HG02884 (cell line): ENCODE measurements around the gene KRT12.

Experiments
- ATAC-seq: cut with Tn5 transposase; IDR thresholded peaks from one replicate; pipeline ENCODE4 v1.9.1; 2021; ENCODE audit warnings: mild to moderate bottlenecking, moderate library complexity; ENCODE audit not compliant: unreplicated experiment

Gene KRT12

GRCh38 chr17:40846515-40847144 is 20.4 kb downstream of the KRT12 start:
- ATAC-seq: no peak

GRCh38 chr17:40844671-40845107 is 22.3 kb downstream of the KRT12 start:
- ATAC-seq: no peak

- no peak for ATAC-seq
Measured at GRCh38 chr17:40843242-40843641, 23.8 kb downstream of the KRT12 start.

GRCh38 chr17:40841246-40841645 is 25.8 kb downstream of the KRT12 start:
- no peak for ATAC-seq

GRCh38 chr17:40839194-40839593 is 27.8 kb downstream of the KRT12 start:
- no peak for ATAC-seq

- ATAC-seq: no peak
Measured at GRCh38 chr17:40836020-40836419, 31.0 kb downstream of the KRT12 start.

- ATAC-seq: no peak
Measured at GRCh38 chr17:40833882-40834281, 33.1 kb downstream of the KRT12 start.

DNA sequence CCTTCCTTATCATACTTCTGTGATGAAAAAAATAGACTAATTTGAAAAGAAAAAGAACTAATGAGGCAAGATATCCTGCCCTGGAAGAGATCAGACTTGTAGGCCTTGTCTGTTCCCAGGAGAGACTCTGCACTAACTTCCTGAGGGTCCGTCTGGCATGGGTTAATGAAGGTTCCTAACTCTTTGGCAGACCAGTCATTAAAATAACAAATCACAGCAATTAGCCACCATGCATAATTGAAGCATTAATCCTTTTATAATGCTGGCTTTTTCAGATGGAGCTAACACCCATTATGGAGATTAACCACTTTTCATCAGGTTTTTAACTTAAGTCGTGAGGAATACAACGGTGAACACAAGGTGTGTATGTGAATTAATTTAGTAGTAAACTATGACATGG is 34.2 kb downstream of the KRT12 start:
- no peak for ATAC-seq

DNA sequence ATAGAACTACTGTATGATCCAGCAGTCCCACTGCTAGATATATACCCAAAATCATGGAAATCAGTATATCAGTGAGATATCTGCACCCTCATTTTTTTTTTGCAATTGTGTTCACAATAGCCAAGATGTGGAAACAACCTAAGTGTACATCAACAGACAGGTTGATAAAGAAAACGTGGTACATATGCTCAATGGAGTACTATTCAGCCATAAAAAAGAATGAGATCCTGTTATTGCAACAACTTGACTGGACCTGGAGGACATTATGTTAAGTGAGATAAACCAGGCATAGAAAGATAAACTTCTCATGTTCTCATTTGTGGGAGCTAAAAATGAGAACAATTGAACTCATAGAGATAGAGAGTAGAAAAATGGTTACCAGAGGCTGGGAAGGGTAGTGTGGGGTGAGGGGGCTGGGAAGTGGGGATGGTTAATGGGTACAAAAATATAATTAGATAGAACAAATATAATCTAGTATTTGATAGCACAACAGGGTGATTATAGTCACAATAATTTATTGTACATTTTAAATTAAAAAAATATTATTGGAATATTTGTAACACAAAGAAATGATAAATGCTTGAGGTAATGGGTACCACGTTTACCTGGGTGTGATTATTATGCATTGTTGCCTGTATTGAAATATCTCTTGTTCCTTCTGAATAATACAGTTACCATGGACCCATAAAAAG is 36.8 kb downstream of the KRT12 start:
- no peak for ATAC-seq

DNA sequence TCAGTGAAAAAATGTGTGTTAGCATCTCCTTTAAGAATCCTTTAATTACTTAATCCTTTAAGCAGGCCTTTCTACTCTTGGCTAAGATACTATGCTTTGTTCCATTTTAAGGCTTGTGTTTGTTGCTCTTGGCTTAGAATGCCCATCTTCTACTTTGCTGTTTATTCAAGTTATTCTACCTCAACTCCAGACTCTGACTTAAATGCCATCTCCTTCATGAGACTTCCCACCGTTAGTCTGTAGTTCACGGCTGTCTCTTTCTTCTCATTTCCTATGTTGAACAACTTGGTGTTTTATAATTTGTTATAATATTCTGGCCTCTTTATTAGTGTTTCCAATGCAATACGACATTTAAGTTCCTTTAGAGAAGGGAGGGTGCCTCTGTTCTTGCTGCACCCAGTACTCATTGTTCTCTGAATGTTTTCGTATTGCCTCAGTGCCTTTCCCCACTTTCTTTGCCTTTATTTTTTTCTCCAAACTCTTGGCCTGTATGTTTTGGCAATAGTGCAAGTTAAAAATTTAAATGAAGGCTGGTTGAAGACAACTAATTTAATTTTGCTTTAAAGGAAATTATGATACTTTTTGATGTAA is 38.5 kb downstream of the KRT12 start:
- no peak for ATAC-seq

DNA sequence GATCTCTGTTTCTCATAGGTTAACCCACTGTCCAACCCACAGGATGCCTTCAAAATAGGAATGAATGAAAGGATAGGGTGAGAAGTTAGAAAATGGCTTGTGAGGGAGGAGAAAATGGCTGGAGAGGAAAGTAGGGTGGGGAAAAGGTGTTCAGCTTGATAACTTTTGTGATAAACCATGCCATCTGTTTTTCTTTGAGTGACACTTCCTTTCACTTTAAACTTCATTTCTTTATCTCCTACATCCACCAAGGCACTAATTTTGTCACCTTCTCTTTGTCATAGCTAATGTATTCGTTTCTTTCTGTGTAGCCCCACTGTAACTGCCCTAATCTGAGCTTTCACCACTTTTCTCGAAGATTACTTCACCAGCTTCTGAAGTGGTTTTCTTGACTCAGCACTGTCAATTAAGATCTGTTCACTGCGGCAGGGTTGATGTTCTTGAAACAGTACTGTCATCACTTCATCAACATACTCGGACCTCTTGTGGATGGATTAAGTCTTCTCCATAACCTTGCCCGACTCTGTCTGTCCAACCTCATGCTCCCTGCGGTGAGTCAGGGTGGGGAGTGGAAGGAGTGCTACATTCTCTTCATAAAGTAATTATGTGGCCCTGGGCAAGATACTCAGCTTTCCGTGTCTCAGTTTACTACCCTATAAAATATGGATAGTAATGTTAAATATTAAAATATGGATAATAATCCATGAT is 39.1 kb downstream of the KRT12 start:
- no peak for ATAC-seq

- no peak for ATAC-seq
Measured at GRCh38 chr17:40825599-40825998, 41.4 kb downstream of the KRT12 start.

DNA sequence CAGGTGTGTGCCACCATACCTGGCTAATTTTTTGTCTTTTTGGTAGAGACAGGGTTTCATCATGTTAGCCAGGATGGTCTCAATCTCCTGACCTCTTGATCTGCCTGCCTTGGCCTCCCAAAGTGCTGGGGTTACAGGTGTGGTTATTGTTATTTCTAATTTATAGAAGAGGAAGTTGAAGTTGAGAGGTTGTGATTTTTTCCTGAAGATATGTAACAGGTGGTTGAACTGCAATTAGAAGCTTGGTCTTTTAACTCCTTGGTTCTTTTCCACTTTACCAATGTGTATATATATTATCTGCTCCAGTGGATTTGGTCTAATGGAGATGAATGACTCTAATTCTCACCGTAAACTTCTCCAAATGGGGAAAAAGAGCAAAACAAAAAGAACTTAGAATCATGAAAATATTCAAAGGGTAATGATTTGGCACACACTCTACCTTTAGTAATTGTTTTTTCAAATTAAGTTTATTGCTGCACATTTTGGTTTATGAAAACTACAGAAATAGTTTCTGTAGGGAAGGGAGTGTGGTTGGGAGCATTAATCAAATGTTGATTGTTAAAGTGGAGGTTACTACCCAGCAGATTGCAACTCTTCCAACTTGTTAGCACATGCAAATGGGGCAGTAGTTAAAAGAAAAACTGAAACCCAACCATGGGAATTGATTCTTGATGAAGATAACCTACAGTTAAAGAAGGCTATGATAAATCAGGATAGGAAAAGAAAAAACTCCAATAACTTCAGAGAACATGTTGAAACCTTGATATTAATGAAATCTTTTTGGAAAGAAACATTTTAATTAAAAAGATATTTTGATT is 42.8 kb downstream of the KRT12 start:
- no peak for ATAC-seq

GRCh38 chr17:40822132-40822812 is 44.8 kb downstream of the KRT12 start, which contains the start of gene KRT10:
KRT10 (minus strand) TSS chr17:40822614; CDS start chr17:40822585, 29 bp downstream.
- ATAC-seq: no peak

- no peak for ATAC-seq
Measured at GRCh38 chr17:40821536-40821935, 45.5 kb downstream of the KRT12 start.

- ATAC-seq: no peak
Measured at GRCh38 chr17:40820228-40820838, 46.7 kb downstream of the KRT12 start.

DNA sequence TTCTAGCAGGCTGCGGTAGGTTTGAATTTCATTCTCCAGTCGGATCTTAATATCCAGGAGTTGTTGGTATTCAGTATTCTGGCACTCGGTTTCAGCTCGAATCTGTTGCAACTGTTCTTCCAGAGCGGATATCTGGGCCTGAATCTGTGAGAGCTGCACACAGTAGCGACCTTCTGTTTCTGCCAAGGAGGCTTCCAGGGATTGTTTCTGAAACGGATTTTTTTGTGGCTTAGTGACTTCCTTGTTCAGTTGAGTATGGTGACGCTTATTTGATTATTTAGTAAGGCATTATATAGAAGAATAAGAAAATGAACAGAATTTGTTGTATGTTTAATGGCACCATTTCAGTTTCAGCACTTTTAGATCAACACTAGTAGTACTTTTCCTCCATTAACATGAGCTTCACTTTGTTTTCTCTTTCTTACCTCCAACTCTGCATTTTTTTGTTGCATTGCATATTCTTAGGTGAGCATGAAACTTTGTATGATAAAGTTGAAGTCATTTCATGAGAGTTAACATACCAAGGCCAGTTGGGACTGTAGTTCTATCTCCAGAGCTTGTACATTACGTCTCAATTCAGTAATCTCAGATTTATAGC is 47.4 kb downstream of the KRT12 start:
- no peak for ATAC-seq

- peak; percentile 62 for ATAC-seq
Measured at GRCh38 chr17:40818733-40819527, 48.1 kb downstream of the KRT12 start.

DNA sequence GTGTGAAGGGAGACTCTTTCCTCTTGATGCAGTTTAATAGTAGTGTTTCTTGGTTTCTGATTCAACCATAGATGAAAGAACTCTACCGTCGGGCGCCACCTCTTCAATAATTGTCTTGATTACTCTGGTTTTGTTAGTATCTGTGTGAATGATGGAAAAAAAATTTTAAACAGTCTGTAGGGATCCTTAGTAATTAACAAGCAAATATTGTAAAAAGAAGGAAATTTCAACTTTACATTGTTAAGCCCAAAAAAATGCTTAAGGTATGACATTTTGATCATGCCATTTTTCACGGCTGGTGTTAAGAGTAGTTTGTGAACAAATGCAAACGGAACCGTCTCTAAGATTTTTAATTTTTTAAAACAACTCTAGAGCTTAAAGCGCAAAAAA is 48.7 kb downstream of the KRT12 start:
- ATAC-seq: no peak
